ENCODE data around the gene SPACDR. TPM values are rescaled to one million over a fixed set of nuclear protein-coding genes. Genes with fewer than 3 reads are reported as not detected.
A peak's percentile ranks its signal among the peaks of the same experiment; 100 is the strongest.

The SPACDR gene
- total RNA-seq, 2 donors from 2014 or later = not detected

DNA sequence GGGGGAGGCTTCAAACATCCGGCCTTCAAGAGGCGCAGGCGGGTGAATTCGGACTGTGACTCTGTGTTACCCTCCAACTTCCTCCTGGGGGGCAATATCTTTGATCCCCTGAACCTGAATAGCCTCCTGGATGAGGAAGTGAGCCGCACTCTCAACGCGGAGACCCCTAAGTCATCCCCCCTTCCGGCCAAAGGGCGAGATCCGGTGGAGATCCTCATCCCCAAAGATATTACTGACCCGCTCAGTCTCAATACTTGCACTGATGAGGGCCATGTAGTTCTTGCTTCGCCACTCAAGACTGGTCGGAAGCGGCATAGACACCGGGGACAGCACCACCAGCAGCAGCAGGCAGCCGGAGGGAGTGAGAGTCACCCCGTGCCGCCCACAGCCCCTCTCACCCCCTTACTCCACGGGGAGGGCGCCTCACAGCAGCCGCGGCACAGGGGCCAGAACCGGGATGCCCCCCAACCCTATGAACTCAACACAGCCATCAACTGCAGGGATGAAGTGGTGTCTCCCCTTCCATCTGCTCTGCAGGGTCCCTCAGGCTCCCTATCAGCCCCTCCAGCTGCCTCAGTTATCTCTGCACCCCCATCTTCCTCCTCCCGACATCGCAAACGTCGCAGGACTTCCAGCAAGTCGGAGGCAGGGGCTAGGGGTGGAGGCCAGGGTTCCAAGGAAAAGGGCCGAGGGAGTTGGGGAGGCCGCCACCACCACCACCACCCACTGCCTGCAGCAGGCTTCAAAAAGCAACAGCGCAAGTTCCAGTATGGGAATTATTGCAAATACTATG lies 33.4 kb downstream of the SPACDR start:
- Histone ChIP-seq H3K4me1 (ENCODE audit: control insufficient read depth in 1 of 2, low read depth in 2 of 2) (peaks cover 24 to 50% of the 10 kb centered on the region in 2 donors), H3K4me3 (peak overlapping the region; percentile 81), H3K9me3 (no peaks in the 10 kb centered on the region), H3K36me3 (peaks cover 20% of the 10 kb centered on the region), H3K27ac (peak overlapping the region; percentile 99), H3K27me3 (replicated peaks; ENCODE audit: insufficient read depth) (no peaks in the 10 kb centered on the region)
- TF ChIP-seq, protein P1, sequence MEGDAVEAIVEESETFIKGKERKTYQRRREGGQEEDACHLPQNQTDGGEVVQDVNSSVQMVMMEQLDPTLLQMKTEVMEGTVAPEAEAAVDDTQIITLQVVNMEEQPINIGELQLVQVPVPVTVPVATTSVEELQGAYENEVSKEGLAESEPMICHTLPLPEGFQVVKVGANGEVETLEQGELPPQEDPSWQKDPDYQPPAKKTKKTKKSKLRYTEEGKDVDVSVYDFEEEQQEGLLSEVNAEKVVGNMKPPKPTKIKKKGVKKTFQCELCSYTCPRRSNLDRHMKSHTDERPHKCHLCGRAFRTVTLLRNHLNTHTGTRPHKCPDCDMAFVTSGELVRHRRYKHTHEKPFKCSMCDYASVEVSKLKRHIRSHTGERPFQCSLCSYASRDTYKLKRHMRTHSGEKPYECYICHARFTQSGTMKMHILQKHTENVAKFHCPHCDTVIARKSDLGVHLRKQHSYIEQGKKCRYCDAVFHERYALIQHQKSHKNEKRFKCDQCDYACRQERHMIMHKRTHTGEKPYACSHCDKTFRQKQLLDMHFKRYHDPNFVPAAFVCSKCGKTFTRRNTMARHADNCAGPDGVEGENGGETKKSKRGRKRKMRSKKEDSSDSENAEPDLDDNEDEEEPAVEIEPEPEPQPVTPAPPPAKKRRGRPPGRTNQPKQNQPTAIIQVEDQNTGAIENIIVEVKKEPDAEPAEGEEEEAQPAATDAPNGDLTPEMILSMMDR (IDR thresholded peaks at IDR 0.05) = no peak
- DNase-seq (ENCODE audit: low spot score) (no peak), ATAC-seq (ENCODE audit: insufficient number of reproducible peaks, low FRiP score, low read depth) (no peak)

DNA sequence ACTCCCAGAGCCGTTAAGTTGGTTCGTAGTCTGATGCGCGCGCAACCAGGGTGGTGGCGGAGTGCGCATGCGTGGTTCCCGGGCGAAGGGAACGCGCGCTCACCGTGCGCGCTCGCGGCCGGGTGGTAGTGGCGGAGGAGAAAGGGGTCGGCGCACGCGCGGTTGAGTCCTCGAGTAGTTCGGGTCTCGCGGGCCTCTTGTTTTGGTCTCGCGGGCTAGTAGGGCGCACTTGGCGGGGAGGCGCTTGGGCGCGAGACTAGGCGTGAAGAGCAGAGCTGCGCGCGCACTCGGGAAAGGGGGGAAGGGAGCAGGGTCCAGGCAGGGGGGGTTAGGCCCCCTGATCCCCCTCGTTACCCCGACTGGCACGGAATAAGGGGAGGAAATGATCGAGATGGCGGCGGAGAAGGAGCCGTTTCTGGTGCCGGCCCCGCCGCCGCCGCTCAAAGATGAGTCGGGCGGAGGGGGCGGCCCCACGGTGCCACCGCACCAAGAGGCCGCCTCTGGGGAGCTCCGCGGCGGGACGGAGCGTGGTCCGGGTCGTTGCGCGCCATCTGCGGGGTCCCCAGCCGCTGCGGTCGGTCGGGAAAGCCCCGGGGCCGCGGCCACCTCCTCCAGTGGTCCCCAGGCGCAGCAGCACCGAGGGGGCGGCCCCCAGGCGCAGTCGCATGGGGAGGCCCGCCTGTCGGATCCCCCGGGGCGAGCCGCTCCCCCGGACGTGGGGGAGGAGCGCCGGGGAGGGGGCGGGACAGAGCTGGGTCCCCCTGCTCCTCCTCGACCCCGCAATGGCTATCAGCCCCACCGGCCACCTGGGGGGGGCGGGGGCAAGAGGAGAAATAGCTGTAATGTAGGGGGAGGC lies 34.2 kb downstream of the SPACDR start, which contains the start of gene MEPCE:
Gene MEPCE (plus strand): TSS at position 195 of the 856 bp plus-strand sequence. CDS start 188 bp downstream, at position 383.
- DNase-seq (ENCODE audit: low spot score) (peak; percentile 92), ATAC-seq (ENCODE audit: insufficient number of reproducible peaks, low FRiP score, low read depth) (peak; percentile 70)
- Histone ChIP-seq H3K36me3 (peaks cover 20% of the 10 kb centered on the region), H3K27ac (peak within 1 kb of the TSS; percentile 99), H3K4me1 (ENCODE audit: control insufficient read depth in 1 of 2, low read depth in 2 of 2) (peaks cover 19 to 43% of the 10 kb centered on the region in 2 donors), H3K4me3 (peak within 1 kb of the TSS; percentile 81), H3K27me3 (replicated peaks; ENCODE audit: insufficient read depth) (no peaks in the 10 kb centered on the region), H3K9me3 (no peaks in the 10 kb centered on the region)
- TF ChIP-seq, protein P1 (IDR thresholded peaks at IDR 0.05) = no peak

- TF ChIP-seq, protein P1 (IDR thresholded peaks at IDR 0.05) = peak; percentile 32
- Histone ChIP-seq H3K36me3 (peaks cover 20% of the 10 kb centered on the region), H3K27ac (peak overlapping the region; percentile 99), H3K27me3 (replicated peaks; ENCODE audit: insufficient read depth) (no peaks in the 10 kb centered on the region), H3K9me3 (no peaks in the 10 kb centered on the region), H3K4me3 (peak overlapping the region; percentile 81), H3K4me1 (ENCODE audit: control insufficient read depth in 1 of 2, low read depth in 2 of 2) (peaks cover 19 to 35% of the 10 kb centered on the region in 2 donors)
- DNase-seq (ENCODE audit: low spot score) (peak; percentile 100), ATAC-seq (ENCODE audit: insufficient number of reproducible peaks, low FRiP score, low read depth) (peak; percentile 78)
These were observed 35.0 kb downstream of the SPACDR start for GRCh38 chr7:100428967-100429636.

DNA sequence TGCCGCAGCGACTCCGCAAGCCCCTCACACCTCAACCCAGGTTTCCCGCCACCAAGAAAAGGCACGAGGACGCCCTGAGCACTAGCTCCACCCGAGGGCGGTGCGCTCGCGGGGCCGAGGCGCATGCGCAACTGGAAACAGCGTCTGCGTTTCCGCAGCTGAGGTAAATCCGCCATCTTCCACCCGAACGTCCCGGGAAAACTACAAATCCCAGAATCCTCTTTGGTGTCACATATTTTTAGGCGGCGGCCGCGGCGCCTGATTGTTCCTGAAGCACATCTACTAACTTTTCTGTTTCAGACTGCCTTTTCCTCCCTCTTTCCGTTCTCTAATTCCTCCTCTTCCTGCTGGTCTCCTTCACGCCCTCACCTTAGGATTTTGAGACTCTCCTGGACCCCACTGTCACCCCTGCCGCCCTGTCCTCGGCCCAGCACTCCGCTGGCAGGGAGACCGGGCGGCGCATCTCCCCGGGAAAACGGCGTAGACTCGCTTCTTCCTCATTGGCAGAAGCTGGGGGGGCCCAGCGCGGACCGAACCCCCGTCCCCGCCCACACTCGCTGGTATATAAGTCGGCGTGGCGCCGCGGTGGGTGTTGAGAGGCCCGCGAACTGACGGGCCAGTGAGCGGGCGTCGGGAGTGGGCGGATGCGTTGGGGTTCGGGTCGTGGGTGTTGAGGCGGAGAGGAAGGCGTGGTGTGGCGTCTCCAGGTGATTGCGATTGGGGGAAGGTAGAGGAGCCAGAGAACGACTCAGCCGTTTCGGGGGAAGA lies 35.7 kb downstream of the SPACDR start, which contains the start of gene ZCWPW1:
Gene ZCWPW1 (minus strand): TSS at position 505 of the 768 bp plus-strand sequence. CDS start 8,054 bp downstream, outside the sequence.
- peak within 1 kb of the TSS; percentile 99 for H3K27ac ChIP-seq
- H3K4me1 ChIP-seq (ENCODE audit: control insufficient read depth in 1 of 2, low read depth in 2 of 2) = peaks cover 19 to 35% of the 10 kb centered on the region in 2 donors
- H3K4me3 ChIP-seq = peak within 1 kb of the TSS; percentile 81
- ATAC-seq (ENCODE audit: insufficient number of reproducible peaks, low FRiP score, low read depth) (peak; percentile 55), DNase-seq (ENCODE audit: low spot score) (peak; percentile 82)
- H3K27me3 ChIP-seq (replicated peaks; ENCODE audit: insufficient read depth) = no peaks in the 10 kb centered on the region
- H3K36me3 ChIP-seq = peaks cover 13% of the 10 kb centered on the region
- TF ChIP-seq, protein P1 (IDR thresholded peaks at IDR 0.05) = peak; percentile 10
- H3K9me3 ChIP-seq = no peaks in the 10 kb centered on the region

Measured in thoracic aorta (tissue), 2 donors.